Psoas muscle (tissue), 8 donors: ENCODE measurements around the gene MGAT4B. TPM values are rescaled to one million over a fixed set of nuclear protein-coding genes. Genes with fewer than 3 reads are reported as not detected.

Source experiments
- ATAC-seq, 4 donors: fragments of 200-7000 bp; cut with Tn5 transposase; one replicate each; pipeline ENCODE4 v1.9.1; 2020; ENCODE audit warnings: moderate library complexity in 3 of 4, mild to moderate bottlenecking in 2 of 4
- DNase-seq, 2 donors: peaks; one replicate each; pipeline ENCODE4 v3.0.0-alpha.2; 2020
- H3K27ac ChIP-seq: fragments of 200-600 bp; one replicate; pipeline ENCODE4 v1.8.0; 2022
- H3K27me3 ChIP-seq, 3 donors: fragments of 200-600 bp in 1 of 3; one replicate each; pipeline versions ENCODE4 v1.6.1 to v1.8.0; 2013 to 2022; ENCODE audit warnings: low read length in 2 of 3, mild to moderate bottlenecking in 2 of 3, moderate library complexity in 1 of 3; ENCODE audit not compliant: insufficient read depth in 3 of 3
- H3K36me3 ChIP-seq, 2 donors: fragments of 200-600 bp in 1 of 2; one replicate each; pipeline versions ENCODE4 v1.6.1 to v1.8.0; 2013 to 2022; ENCODE audit warnings: low read depth in 1 of 2, mild to moderate bottlenecking in 1 of 2, moderate library complexity in 1 of 2; ENCODE audit not compliant: insufficient read depth in 1 of 2
- H3K4me1 ChIP-seq: fragments of 200-600 bp; one replicate; pipeline ENCODE4 v1.8.0; 2022
- H3K4me3 ChIP-seq: fragments of 200-600 bp; one replicate; pipeline ENCODE4 v1.8.0; 2022; ENCODE audit warnings: mild to moderate bottlenecking
- H3K9me3 ChIP-seq: fragments of 200-600 bp; one replicate; pipeline ENCODE4 v1.8.0; 2022
- WGBS, 3 donors: extraction: QIAGEN DNeasy Blood & Tissue Kit; methylation state at CpG; one replicate each; pipeline versions ENCODE4 v1.1.6 to v1.1.7; 2013; 5-methylcytosine and 5-hydroxymethylcytosine counted together
- intact Hi-C, 2 donors: fragments of 100-400 bp; cut with DNase I; formaldehyde crosslinking; loops; one replicate each; pipeline versions ENCODE4 v1.11.0 to v1.14.2; 2022
- polyA plus RNA-seq, 3 donors: library from polyadenylated mRNA; stranded (reverse); fragments of 200-250 nt; gene quantifications; one replicate each; pipeline ENCODE4 v1.2.3, GENCODE V29; 2013
- total RNA-seq, 4 donors: library from RNA; stranded (reverse); fragmentation: NEBNext Ultra II Directional in 2 of 4; extraction: Animal tissue kit (Norgen Biotek cat#: 25700) in 2 of 4; gene quantifications; one replicate each; pipeline versions ENCODE4 v1.2.1 to v1.2.4, GENCODE V29; 2021 to 2023
- TF ChIP-seq, protein P1 (sequence below): fragments of 200-600 bp; IDR thresholded peaks from one replicate; pipeline ENCODE4 v1.8.0; 2022; ENCODE audit warnings: antibody characterized with exemption
- donor health status: healthy with polysubstance abuse.
- donor health status: DM: no; HTN: no; CAD: no; lungs with moderate emphysema.
- donor health status: Bipolar disorder and iron deficiency.
- donor health status: healthy.
- donor health status: DM: yes; HTN: yes; CAD: no.
- donor health status: DM: no; HTN: no; CAD: no.
- donor health status: DM: no; HTN: no; CAD: no.
- donor health status: DM: yes; HTN: yes; CAD: no.

Gene MGAT4B
- total and polyA plus RNA-seq, 7 donors = 29.3 to 136 (median 55.5) TPM

DNA sequence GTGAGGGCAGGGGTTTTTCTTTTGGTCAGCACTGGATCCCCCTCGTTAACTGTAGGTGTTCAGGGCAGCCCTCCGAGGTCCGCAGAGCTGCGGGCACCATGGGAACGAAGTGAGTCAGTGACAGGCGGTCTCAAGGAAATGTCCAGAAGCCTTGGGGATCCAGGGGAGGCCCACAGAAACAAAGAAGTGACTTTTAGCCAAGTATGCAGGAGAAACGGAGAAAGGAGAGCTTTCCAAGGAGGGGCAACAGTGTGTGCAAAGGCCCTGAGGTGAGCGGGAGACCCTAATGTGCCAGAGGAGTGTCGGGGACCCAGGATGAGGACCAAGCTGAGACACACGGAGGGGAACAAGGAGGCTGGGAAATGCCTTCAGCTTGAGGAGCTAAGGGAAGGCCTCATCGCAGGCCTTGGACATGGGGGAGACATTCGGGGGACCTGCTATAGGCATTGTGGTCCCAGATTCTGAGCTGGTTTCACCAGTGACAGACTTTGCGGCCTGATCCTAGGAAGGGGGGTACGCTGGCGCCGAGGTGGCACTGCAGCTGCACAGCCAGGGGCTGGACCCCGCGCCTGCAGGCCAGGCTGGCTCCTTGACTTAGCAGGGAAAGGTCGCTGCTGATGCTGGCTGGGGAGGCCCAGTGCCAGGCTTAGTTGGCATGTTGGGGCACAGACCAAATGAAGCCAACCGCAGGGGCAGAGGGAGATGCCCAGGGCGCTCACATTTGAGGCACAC is 9.6 kb downstream of the MGAT4B start:
- 85 to 90% (median 89%) methylated on average over 21 of the region's 21 CpGs for WGBS, 3 donors
- Histone ChIP-seq H3K9me3 (no peaks in the 10 kb centered on the region), H3K27me3 (no peaks in the 10 kb centered on the region), H3K4me3 (peak overlapping the region; percentile 74), H3K36me3 (peaks cover 3 to 52% of the 10 kb centered on the region in 2 donors), H3K4me1 (peaks cover 17% of the 10 kb centered on the region), H3K27ac (peak overlapping the region; percentile 78)
- DNase-seq = no peak
- TF ChIP-seq, protein P1, sequence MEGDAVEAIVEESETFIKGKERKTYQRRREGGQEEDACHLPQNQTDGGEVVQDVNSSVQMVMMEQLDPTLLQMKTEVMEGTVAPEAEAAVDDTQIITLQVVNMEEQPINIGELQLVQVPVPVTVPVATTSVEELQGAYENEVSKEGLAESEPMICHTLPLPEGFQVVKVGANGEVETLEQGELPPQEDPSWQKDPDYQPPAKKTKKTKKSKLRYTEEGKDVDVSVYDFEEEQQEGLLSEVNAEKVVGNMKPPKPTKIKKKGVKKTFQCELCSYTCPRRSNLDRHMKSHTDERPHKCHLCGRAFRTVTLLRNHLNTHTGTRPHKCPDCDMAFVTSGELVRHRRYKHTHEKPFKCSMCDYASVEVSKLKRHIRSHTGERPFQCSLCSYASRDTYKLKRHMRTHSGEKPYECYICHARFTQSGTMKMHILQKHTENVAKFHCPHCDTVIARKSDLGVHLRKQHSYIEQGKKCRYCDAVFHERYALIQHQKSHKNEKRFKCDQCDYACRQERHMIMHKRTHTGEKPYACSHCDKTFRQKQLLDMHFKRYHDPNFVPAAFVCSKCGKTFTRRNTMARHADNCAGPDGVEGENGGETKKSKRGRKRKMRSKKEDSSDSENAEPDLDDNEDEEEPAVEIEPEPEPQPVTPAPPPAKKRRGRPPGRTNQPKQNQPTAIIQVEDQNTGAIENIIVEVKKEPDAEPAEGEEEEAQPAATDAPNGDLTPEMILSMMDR = no peak
- intact Hi-C loops = loop anchor here in 1 of 2 donors (2.0 kb wide), 1 partner anchor 34 kb away; no protein-coding TSS in a partner anchor
- no peak for ATAC-seq

DNA sequence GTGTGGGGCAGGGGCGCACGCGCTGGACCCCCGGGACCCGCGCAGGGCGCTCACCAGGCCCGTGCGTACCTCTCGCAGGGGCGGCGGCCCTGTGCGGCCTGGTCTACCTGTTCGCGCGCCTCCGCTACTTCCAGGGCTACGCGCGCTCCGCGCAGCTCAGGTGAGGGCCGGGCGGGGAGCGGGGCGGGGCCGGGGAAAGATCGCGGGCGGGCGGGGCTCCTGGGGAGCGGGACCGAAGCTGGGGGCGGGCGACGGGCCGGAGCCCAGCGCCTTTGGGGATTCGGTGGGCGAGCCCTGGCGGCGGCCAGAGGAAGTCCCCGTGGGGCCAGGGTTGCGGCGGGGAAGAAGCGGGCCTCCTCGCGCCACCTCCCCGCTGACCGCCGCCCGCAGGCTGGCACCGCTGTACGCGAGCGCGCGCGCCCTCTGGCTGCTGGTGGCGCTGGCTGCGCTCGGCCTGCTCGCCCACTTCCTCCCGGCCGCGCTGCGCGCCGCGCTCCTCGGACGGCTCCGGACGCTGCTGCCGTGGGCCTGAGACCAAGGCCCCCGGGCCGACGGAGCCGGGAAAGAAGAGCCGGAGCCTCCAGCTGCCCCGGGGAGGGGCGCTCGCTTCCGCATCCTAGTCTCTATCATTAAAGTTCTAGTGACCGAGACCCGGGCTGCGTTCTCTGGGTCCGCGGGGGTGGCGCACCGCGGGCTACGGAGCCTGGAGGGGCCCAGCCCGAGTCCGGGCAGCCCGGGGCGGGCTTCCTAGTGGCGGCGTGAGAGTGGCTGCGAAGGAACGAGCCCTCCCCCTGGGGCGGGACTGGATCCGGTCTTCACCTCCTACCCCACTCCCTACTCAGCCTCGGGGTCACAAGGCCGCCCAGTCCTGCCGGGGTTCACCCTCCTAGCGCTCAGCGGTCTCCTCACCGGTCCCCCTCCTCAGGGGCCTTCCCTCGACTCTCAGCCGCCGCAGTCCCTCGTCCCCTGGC is 10.5 kb downstream of the MGAT4B start:
- intact Hi-C loops = loop anchor here in 1 of 2 donors (2.0 kb wide), 1 partner anchor 33 kb away; no protein-coding TSS in a partner anchor
- ATAC-seq (peak; percentile 80 to 86 (median 85)), DNase-seq (peak; percentile 86 to 90)
- Histone ChIP-seq H3K9me3 (no peaks in the 10 kb centered on the region), H3K36me3 (peaks cover 3 to 49% of the 10 kb centered on the region in 2 donors), H3K4me3 (peak overlapping the region; percentile 74), H3K27me3 (no peaks in the 10 kb centered on the region), H3K4me1 (peaks cover 16% of the 10 kb centered on the region), H3K27ac (peak overlapping the region; percentile 78)
- TF ChIP-seq, protein P1 = peak; percentile 87
- 3 to 5% (median 4%) methylated on average over 56 to 113 of the region's 113 CpGs for WGBS, 3 donors

DNA sequence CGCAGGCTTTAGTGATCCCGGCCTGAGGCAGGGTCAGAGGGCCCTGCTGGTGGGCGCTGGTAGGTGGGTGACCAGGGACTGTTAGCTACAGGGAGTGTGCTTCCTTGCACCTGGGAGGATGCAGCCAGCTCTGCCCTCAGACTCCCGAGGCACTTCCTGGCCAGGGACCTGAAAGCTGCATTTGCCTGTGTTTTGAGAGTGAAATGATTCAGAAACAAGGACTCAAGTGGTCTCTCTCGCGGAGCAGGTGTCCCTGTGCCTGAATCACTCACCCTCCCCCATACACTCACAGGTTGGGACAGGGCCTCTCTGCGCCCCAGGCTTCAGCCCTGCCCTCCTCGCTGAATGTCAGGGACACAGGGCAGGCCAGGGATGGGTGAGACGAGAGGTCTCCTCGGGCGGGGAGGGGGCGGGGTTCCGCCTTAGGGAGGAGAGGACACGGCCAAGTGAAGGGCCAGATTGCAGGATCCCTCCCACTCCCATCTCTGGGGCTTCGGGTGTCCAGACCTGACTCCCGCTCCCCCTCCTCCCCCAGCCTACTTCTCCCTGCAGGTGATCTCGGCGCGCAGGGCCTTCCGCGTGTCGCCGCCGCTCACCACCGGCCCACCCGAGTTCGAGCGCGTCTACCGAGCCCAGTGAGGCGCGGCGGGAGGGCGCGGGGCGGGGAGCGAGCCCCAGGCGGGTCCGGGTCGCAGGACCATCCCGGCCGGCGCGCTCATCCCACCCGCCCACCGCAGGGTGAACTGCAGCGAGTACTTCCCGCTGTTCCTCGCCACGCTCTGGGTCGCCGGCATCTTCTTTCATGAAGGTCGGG is 11.4 kb downstream of the MGAT4B start:
- TF ChIP-seq, protein P1 = no peak
- Histone ChIP-seq H3K27me3 (no peaks in the 10 kb centered on the region), H3K4me3 (peak overlapping the region; percentile 74), H3K36me3 (peaks cover 3 to 41% of the 10 kb centered on the region in 2 donors), H3K4me1 (peaks cover 16% of the 10 kb centered on the region), H3K27ac (peak overlapping the region; percentile 78), H3K9me3 (no peaks in the 10 kb centered on the region)
- no peak for DNase-seq
- intact Hi-C loops = no loop called here
- ATAC-seq = peak in 3 of 4 donors; percentile 6 to 16 (median 9)
- 10 to 11% (median 10%) methylated on average over 28 to 53 of the region's 53 CpGs for WGBS, 3 donors

DNA sequence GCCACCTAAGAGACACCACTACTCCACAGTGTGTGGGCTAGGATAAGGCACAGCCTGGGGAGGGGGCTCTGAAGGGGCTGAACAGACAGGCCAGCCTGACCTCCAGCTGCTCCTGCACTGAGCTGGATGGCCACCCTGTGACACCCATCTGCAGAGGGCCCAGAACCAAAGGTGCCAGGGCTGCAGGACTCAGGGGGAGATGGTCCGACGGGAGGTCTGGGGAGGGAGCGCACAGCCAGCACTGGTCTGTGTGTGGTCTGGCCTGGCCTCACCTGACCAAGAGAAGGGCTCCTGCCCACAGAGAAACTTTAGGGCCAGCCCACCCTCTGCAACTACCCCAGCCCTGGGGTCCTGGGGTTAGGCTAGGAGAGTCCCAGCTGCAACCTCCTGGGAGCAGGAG is 12.1 kb downstream of the MGAT4B start:
- TF ChIP-seq, protein P1 = no peak
- H3K27ac ChIP-seq = no peak overlapping the region
- H3K9me3 ChIP-seq = no peaks in the 10 kb centered on the region
- peaks cover 3 to 34% of the 10 kb centered on the region in 2 donors for H3K36me3 ChIP-seq
- WGBS, 3 donors = 88 to 100% (median 94%) methylated on average over 3 of the region's 3 CpGs
- ATAC-seq (no peak), DNase-seq (no peak)
- H3K4me3 ChIP-seq = peak overlapping the region; percentile 74
- intact Hi-C loops = no loop called here
- no peaks in the 10 kb centered on the region for H3K27me3 ChIP-seq
- peaks cover 16% of the 10 kb centered on the region for H3K4me1 ChIP-seq
